Naive thymus-derived CD4-positive, alpha-beta T cell (primary cell): ENCODE measurements around the gene SGPP2. TPM values are rescaled to one million over a fixed set of nuclear protein-coding genes. Genes with fewer than 3 reads are reported as not detected.
A peak's percentile ranks its signal among the peaks of the same experiment; 100 is the strongest.
"Not testable (repeated sequence)": the region's sequence is repeated elsewhere in the genome, so short reads cannot be mapped to it uniquely, and the experiment has no call there.

Source experiments
- ATAC-seq: fragments of 150-1000 bp; cut with Tn5 transposase; 2 replicates; pipeline ENCODE4 v1.10.0; 2021; ENCODE audit warnings: mild to moderate bottlenecking, moderate library complexity
- CTCF ChIA-PET: fragments of 350-600 bp; sonication (Branson Sonifier 250); formaldehyde crosslinking; loops from one replicate; lab custom pipeline; 2021; ENCODE audit warnings: antibody characterized with exemption; lab: Charles Lee
- POLR2A ChIA-PET: fragments of 350-600 bp; sonication (Branson Sonifier 250); formaldehyde crosslinking; loops from one replicate; lab custom pipeline; 2021; ENCODE audit warnings: antibody characterized with exemption, inconsistent platforms; lab: Charles Lee
- DNase-seq, 9 donors: peaks; one replicate each; pipeline versions ENCODE4 v3.0.0 to v3.0.0-alpha.2; 2020 to 2022; ENCODE audit warnings: mixed read lengths in 1 of 9
- H3K27ac ChIP-seq: one replicate; pipeline ENCODE4 v1.7.0; 2013; ENCODE audit warnings: mild to moderate bottlenecking, low read depth, low read length, moderate library complexity
- H3K27me3 ChIP-seq, 2 donors: one replicate each; pipeline ENCODE4 v1.7.0; 2013; ENCODE audit warnings: low read length in 2 of 2, mild to moderate bottlenecking in 2 of 2, moderate library complexity in 2 of 2; ENCODE audit not compliant: control insufficient read depth in 2 of 2, insufficient read depth in 2 of 2
- H3K36me3 ChIP-seq, 3 experiments: 1 replicate in 2 of 3; 2 replicates in 1 of 3; pipeline ENCODE4 v1.7.0; 2013; ENCODE audit warnings: low read length in 3 of 3, mild to moderate bottlenecking in 3 of 3, moderate library complexity in 1 of 3; ENCODE audit not compliant: insufficient read depth in 3 of 3, control insufficient read depth in 2 of 3
- H3K4me1 ChIP-seq, 2 donors: one replicate each; pipeline ENCODE4 v1.7.0; 2013; ENCODE audit warnings: low read length in 2 of 2, mild to moderate bottlenecking in 2 of 2, moderate library complexity in 1 of 2; ENCODE audit not compliant: control insufficient read depth in 2 of 2, insufficient read depth in 2 of 2
- H3K4me3 ChIP-seq: 2 replicates; pipeline ENCODE4 v1.7.0; 2013; ENCODE audit warnings: mild to moderate bottlenecking, low read length
- H3K9me3 ChIP-seq, 3 experiments: 1 replicate in 2 of 3; 2 replicates in 1 of 3; pipeline ENCODE4 v1.7.0; 2013; ENCODE audit warnings: low read length in 3 of 3; ENCODE audit not compliant: control insufficient read depth in 2 of 3
- H3K27ac Mint-ChIP-seq, 9 donors: one replicate each; pipeline ENCODE4 v1.8.0; 2020 to 2022; ENCODE audit warnings: mixed read lengths in 9 of 9, mild to moderate bottlenecking in 8 of 9, moderate library complexity in 5 of 9, inconsistent platforms in 2 of 9
- H3K27me3 Mint-ChIP-seq, 5 donors: one replicate each; pipeline ENCODE4 v1.8.0; 2021 to 2022; ENCODE audit warnings: mixed read lengths in 5 of 5, mild to moderate bottlenecking in 1 of 5
- H3K36me3 Mint-ChIP-seq, 5 donors: one replicate each; pipeline ENCODE4 v1.8.0; 2020 to 2022; ENCODE audit warnings: mixed read lengths in 5 of 5, mild to moderate bottlenecking in 3 of 5, inconsistent platforms in 1 of 5
- H3K4me1 Mint-ChIP-seq, 7 donors: one replicate each; pipeline ENCODE4 v1.8.0; 2020 to 2022; ENCODE audit warnings: mixed read lengths in 7 of 7, mild to moderate bottlenecking in 3 of 7, inconsistent platforms in 1 of 7
- H3K4me3 Mint-ChIP-seq, 10 donors: one replicate each; pipeline ENCODE4 v1.8.0; 2020 to 2022; ENCODE audit warnings: mild to moderate bottlenecking in 10 of 10, mixed read lengths in 10 of 10, moderate library complexity in 6 of 10, inconsistent platforms in 2 of 10
- H3K9me3 Mint-ChIP-seq, 11 donors: one replicate each; pipeline ENCODE4 v1.8.0; 2020 to 2022; ENCODE audit warnings: mixed read lengths in 11 of 11, mild to moderate bottlenecking in 4 of 11, inconsistent platforms in 1 of 11, moderate library complexity in 1 of 11
- intact Hi-C, 2 donors: fragments of 100-400 bp; cut with micrococcal nuclease; formaldehyde crosslinking; loops; one replicate each; pipeline ENCODE4 v1.15.1; 2023
- polyA plus RNA-seq, 2 donors: library from polyadenylated mRNA; unstranded; fragments of 300-500 nt; fragmentation: Illumina TruSeq; gene quantifications; one replicate each; pipeline ENCODE4 v1.2.3, GENCODE V29; 2021
- total RNA-seq, 6 experiments: library from RNA in 5 of 6; stranded (reverse) in 5 of 6; gene quantifications; 1 replicate in 5 of 6; 2 replicates in 1 of 6; pipeline ENCODE4 v1.2.3 and lab custom pipeline; 2021 to 2026

SGPP2 gene
- total and polyA plus RNA-seq, 7 experiments from 2014 or later: 0.05 to 5.8 (median 0.68) TPM

DNA sequence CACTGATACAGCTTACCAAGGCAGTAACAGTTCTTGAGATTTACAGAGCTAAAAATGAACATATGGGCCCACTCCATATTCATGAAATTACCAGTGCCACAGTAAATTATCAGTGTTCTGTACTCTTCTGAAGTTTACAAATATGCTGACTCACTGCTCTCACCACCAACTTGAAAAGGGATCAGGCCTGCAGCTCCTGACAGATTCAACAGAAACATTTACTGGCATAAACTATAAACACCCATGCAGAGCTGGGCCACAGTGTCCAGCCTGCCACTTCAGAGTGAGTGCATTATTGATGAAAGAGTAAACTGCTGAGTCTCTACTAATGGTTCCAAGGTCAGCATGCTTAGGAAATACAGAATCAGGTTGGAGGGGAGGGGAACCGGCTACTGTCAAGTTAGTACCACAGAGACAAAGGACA lies 148.4 kb downstream of the SGPP2 start:
- H3K36me3 Mint-ChIP-seq: peaks cover 2 to 53% (median 16%) of the 10 kb centered on the region in 5 donors
- H3K4me1 Mint-ChIP-seq: peaks cover 0 to 14% (median 5%) of the 10 kb centered on the region in 7 donors
- peaks cover 2 to 34% (median 7%) of the 10 kb centered on the region in 3 experiments for H3K36me3 ChIP-seq
- intact Hi-C loops: no loop called here
- H3K27me3 Mint-ChIP-seq: no peaks in the 10 kb centered on the region
- no peak overlapping the region for H3K27ac ChIP-seq
- no peak for ATAC-seq
- ChIA-PET POLR2A (no interaction called here), CTCF (no interaction called here)
- H3K4me3 ChIP-seq: no peak overlapping the region
- H3K4me1 ChIP-seq: no peaks in the 10 kb centered on the region
- H3K9me3 ChIP-seq: no peaks in the 10 kb centered on the region
- DNase-seq: no peak
- no peaks in the 10 kb centered on the region for H3K9me3 Mint-ChIP-seq
- no peak overlapping the region for H3K4me3 Mint-ChIP-seq
- H3K27ac Mint-ChIP-seq: peak overlapping the region in 5 of 9 donors; percentile 5 to 52 (median 34)
- H3K27me3 ChIP-seq: no peaks in the 10 kb centered on the region

DNA sequence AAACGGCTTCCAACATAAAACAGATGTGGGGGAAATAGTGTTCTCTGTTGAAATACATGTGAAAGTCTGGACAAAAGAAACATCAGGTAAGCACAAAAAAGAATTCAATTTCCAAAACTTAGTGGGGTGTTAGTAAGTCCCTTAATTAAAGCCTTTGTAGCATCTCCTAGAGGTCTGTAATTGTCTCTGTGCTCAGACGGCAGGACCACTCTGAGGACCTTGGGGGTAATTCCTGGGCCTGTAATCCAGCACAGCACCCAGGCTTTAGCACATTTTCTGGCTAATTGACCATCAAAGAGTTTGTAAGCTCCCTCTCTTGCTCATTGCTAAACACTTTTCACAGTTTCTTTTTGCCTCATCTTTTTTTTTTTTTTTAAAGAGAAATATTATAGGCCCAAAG lies 151.3 kb downstream of the SGPP2 start:
- Histone ChIP-seq H3K9me3 (no peaks in the 10 kb centered on the region), H3K4me1 (no peaks in the 10 kb centered on the region), H3K27me3 (no peaks in the 10 kb centered on the region), H3K4me3 (no peak overlapping the region), H3K36me3 (peaks cover 0 to 18% (median 7%) of the 10 kb centered on the region in 3 experiments), H3K27ac (no peak overlapping the region)
- no peak overlapping the region for H3K4me3 Mint-ChIP-seq
- ChIA-PET CTCF (no interaction called here), POLR2A (no interaction called here)
- no peak for DNase-seq
- H3K36me3 Mint-ChIP-seq: peaks cover 0 to 43% (median 18%) of the 10 kb centered on the region in 5 donors
- H3K27me3 Mint-ChIP-seq: no peaks in the 10 kb centered on the region
- H3K9me3 Mint-ChIP-seq: no peaks in the 10 kb centered on the region
- H3K4me1 Mint-ChIP-seq: peaks cover 0 to 15% (median 5%) of the 10 kb centered on the region in 7 donors
- intact Hi-C loops: no loop called here
- H3K27ac Mint-ChIP-seq: peak overlapping the region in 1 of 9 donors; percentile 12
- ATAC-seq: no peak

GRCh38 chr2:222576171-222577081 lies 152.1 kb downstream of the SGPP2 start:
- H3K9me3 Mint-ChIP-seq: no peaks in the 10 kb centered on the region
- POLR2A ChIA-PET: no interaction called here
- no peak overlapping the region for H3K4me3 Mint-ChIP-seq
- Histone ChIP-seq H3K36me3 (peaks cover 0 to 17% (median 7%) of the 10 kb centered on the region in 3 experiments), H3K27ac (no peak overlapping the region), H3K9me3 (no peaks in the 10 kb centered on the region), H3K27me3 (no peaks in the 10 kb centered on the region), H3K4me3 (no peak overlapping the region), H3K4me1 (no peaks in the 10 kb centered on the region)
- ATAC-seq (no peak), DNase-seq (no peak)
- CTCF ChIA-PET: no interaction called here
- intact Hi-C loops: no loop called here
- peaks cover 0 to 36% (median 13%) of the 10 kb centered on the region in 5 donors for H3K36me3 Mint-ChIP-seq
- peaks cover 0 to 17% (median 5%) of the 10 kb centered on the region in 7 donors for H3K4me1 Mint-ChIP-seq
- peak overlapping the region in 3 of 9 donors; percentile 46 to 81 (median 77) for H3K27ac Mint-ChIP-seq
- no peaks in the 10 kb centered on the region for H3K27me3 Mint-ChIP-seq

GRCh38 chr2:222577341-222577740 lies 153.0 kb downstream of the SGPP2 start:
- Mint-ChIP-seq H3K27me3 (no peaks in the 10 kb centered on the region), H3K4me3 (no peak overlapping the region), H3K27ac (no peak overlapping the region), H3K4me1 (peaks cover 3 to 26% (median 9%) of the 10 kb centered on the region in 7 donors), H3K9me3 (no peaks in the 10 kb centered on the region), H3K36me3 (peaks cover 3 to 33% (median 9%) of the 10 kb centered on the region in 5 donors)
- no peak overlapping the region for H3K27ac ChIP-seq
- intact Hi-C loops: no loop called here
- no peaks in the 10 kb centered on the region for H3K4me1 ChIP-seq
- ATAC-seq: no peak
- POLR2A ChIA-PET: no interaction called here
- H3K9me3 ChIP-seq: no peaks in the 10 kb centered on the region
- CTCF ChIA-PET: no interaction called here
- DNase-seq: no peak
- H3K27me3 ChIP-seq: no peaks in the 10 kb centered on the region
- no peak overlapping the region for H3K4me3 ChIP-seq
- H3K36me3 ChIP-seq: peaks cover 0 to 8% (median 7%) of the 10 kb centered on the region in 3 experiments

GRCh38 chr2:222582928-222583327 lies 158.6 kb downstream of the SGPP2 start:
- no peak overlapping the region for H3K4me3 ChIP-seq
- H3K9me3 ChIP-seq: no peaks in the 10 kb centered on the region
- H3K36me3 ChIP-seq: no peaks in the 10 kb centered on the region
- Mint-ChIP-seq H3K27me3 (no peaks in the 10 kb centered on the region), H3K4me1 (peaks cover 3 to 42% (median 27%) of the 10 kb centered on the region in 7 donors), H3K36me3 (peaks cover 3 to 56% (median 28%) of the 10 kb centered on the region in 5 donors), H3K4me3 (peak overlapping the region in 1 of 10 donors; percentile 33), H3K9me3 (peaks cover 0 to 3% (median 0%) of the 10 kb centered on the region in 11 donors), H3K27ac (no peak overlapping the region)
- DNase-seq: no peak
- no peaks in the 10 kb centered on the region for H3K27me3 ChIP-seq
- ChIA-PET POLR2A (no interaction called here), CTCF (no interaction called here)
- ATAC-seq: no peak
- intact Hi-C loops: no loop called here
- H3K4me1 ChIP-seq: no peaks in the 10 kb centered on the region
- no peak overlapping the region for H3K27ac ChIP-seq

GRCh38 chr2:222584589-222584988 lies 160.2 kb downstream of the SGPP2 start:
- H3K4me3 Mint-ChIP-seq, H3K9me3 Mint-ChIP-seq, ATAC-seq, H3K4me3 ChIP-seq, H3K27ac Mint-ChIP-seq, DNase-seq, H3K27me3 ChIP-seq, H3K9me3 ChIP-seq, H3K27me3 Mint-ChIP-seq, H3K36me3 ChIP-seq, CTCF ChIA-PET, H3K4me1 ChIP-seq, POLR2A ChIA-PET, H3K27ac ChIP-seq, intact Hi-C loops: not testable (repeated sequence)
- peaks cover 3 to 66% (median 32%) of the 10 kb centered on the region in 5 donors for H3K36me3 Mint-ChIP-seq
- peaks cover 3 to 48% (median 30%) of the 10 kb centered on the region in 7 donors for H3K4me1 Mint-ChIP-seq
